ENCODE results near the gene SLC30A2. TPM values are rescaled to one million over a fixed set of nuclear protein-coding genes. Genes with fewer than 3 reads are reported as not detected.

The SLC30A2 gene
- total and polyA plus RNA-seq, 9 of the 15 experiments (the other 6 are each of a cell fraction or from before 2014, with no cell fraction given) = 0.01 to 0.18 (median 0.06) TPM; not detected in 3

DNA sequence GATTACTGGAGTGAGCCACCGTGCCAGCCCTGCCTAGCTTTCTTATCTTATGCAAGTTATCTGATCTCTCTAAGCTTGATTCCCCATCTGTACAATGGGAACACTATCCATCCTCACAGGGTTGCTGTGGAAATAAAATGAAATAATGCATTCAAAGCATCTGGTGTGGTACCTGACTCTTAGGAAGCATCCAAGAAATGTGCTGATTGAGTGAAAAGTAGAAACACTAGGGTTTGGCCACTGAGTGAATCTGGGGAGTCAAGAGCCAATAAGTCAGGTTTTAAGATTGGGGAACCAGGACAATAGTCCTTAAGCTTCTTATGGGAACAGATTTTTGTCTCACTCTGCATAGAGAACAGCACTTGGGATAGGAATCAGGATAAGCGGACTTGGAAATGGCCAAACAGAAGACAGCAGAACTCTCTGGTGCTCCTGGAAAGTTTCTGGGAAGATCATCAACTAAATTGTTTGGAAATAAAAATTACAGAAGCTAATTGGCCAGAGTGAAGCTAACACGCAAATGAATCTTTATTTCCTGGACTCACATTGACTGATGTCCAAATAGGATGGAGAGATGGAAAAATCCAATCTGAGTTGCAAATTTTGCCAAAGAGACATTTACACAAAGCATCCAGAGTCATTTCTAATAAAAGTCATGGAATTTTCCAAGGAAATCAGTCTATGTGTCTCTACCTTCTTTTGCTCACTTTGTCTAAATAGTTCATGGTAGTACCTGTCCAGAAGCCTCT, 51.3 kb downstream of the SLC30A2 start (continued):
- TF ChIP-seq ZNF766 (CRISPR knock-in tag; conservative IDR thresholded peaks at IDR 0.05) = 0 out of 2 replicates have a peak, but pooled peaks have one; percentile 7
- TF ChIP-seq HNRNPLL (IDR thresholded peaks at IDR 0.05; ENCODE audit: low read depth, low read length, poor library complexity, severe bottlenecking) = no peak
- 0 out of 2 replicates have a peak, but pooled peaks have one; percentile 16 for TF ChIP-seq GATA2 (CRISPR knock-in tag; IDR thresholded peaks at IDR 0.05)
- TF ChIP-seq ZBTB8A (IDR thresholded peaks at IDR 0.05; ENCODE audit: partially characterized antibody) = no peak
- TF ChIP-seq MAFG (tag; conservative IDR thresholded peaks at IDR 0.05) = peak; percentile 49; the same call in 1 of the 2 replicates
- 0 out of 2 replicates have a peak, but pooled peaks have one; percentile 11 for TF ChIP-seq ADNP (tag; IDR thresholded peaks at IDR 0.05)
- no peak for TF ChIP-seq NBN (IDR thresholded peaks at IDR 0.05; ENCODE audit: low read depth)
- no peak for TF ChIP-seq TAF7 (tag; IDR thresholded peaks at IDR 0.05)
- TF ChIP-seq ZNF431 (CRISPR knock-in tag; IDR thresholded peaks at IDR 0.05) = no peak
- TF ChIP-seq RFX7 (CRISPR knock-in tag; IDR thresholded peaks at IDR 0.05) = no peak
- TF ChIP-seq MAFF (IDR thresholded peaks at IDR 0.05; ENCODE audit: low read length) = peak; percentile 46
- TF ChIP-seq, protein P1, sequence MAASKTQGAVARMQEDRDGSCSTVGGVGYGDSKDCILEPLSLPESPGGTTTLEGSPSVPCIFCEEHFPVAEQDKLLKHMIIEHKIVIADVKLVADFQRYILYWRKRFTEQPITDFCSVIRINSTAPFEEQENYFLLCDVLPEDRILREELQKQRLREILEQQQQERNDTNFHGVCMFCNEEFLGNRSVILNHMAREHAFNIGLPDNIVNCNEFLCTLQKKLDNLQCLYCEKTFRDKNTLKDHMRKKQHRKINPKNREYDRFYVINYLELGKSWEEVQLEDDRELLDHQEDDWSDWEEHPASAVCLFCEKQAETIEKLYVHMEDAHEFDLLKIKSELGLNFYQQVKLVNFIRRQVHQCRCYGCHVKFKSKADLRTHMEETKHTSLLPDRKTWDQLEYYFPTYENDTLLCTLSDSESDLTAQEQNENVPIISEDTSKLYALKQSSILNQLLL (CRISPR knock-in tag; IDR thresholded peaks at IDR 0.05; ENCODE audit: borderline replicate concordance) = no peak
- no peak for TF ChIP-seq SPI1 (IDR thresholded peaks at IDR 0.05; ENCODE audit: borderline replicate concordance, low read depth, low read length)
- TF ChIP-seq TOE1 (IDR thresholded peaks at IDR 0.05; ENCODE audit: borderline replicate concordance) = no peak
- TF ChIP-seq TOE1 (CRISPR knock-in tag; IDR thresholded peaks at IDR 0.05; ENCODE audit: borderline replicate concordance, low read depth) = no peak
- TF ChIP-seq, protein P2, sequence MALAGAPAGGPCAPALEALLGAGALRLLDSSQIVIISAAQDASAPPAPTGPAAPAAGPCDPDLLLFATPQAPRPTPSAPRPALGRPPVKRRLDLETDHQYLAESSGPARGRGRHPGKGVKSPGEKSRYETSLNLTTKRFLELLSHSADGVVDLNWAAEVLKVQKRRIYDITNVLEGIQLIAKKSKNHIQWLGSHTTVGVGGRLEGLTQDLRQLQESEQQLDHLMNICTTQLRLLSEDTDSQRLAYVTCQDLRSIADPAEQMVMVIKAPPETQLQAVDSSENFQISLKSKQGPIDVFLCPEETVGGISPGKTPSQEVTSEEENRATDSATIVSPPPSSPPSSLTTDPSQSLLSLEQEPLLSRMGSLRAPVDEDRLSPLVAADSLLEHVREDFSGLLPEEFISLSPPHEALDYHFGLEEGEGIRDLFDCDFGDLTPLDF (CRISPR knock-in tag; IDR thresholded peaks at IDR 0.05) = no peak
- TF ChIP-seq, protein P3, sequence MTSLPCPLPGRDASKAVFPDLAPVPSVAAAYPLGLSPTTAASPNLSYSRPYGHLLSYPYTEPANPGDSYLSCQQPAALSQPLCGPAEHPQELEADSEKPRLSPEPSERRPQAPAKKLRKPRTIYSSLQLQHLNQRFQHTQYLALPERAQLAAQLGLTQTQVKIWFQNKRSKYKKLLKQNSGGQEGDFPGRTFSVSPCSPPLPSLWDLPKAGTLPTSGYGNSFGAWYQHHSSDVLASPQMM (CRISPR knock-in tag; IDR thresholded peaks at IDR 0.05) = no peak
- TF ChIP-seq SREBF2 (CRISPR knock-in tag; IDR thresholded peaks at IDR 0.05) = no peak
- no peak for TF ChIP-seq DNMT1 (IDR thresholded peaks at IDR 0.05)
- no peak for TF ChIP-seq POLR2AphosphoS2 (IDR thresholded peaks at IDR 0.05; ENCODE audit: low read length)
- no peak for TF ChIP-seq ZKSCAN1 (IDR thresholded peaks at IDR 0.05; ENCODE audit: low read depth, low read length)
- TF ChIP-seq, protein P4, sequence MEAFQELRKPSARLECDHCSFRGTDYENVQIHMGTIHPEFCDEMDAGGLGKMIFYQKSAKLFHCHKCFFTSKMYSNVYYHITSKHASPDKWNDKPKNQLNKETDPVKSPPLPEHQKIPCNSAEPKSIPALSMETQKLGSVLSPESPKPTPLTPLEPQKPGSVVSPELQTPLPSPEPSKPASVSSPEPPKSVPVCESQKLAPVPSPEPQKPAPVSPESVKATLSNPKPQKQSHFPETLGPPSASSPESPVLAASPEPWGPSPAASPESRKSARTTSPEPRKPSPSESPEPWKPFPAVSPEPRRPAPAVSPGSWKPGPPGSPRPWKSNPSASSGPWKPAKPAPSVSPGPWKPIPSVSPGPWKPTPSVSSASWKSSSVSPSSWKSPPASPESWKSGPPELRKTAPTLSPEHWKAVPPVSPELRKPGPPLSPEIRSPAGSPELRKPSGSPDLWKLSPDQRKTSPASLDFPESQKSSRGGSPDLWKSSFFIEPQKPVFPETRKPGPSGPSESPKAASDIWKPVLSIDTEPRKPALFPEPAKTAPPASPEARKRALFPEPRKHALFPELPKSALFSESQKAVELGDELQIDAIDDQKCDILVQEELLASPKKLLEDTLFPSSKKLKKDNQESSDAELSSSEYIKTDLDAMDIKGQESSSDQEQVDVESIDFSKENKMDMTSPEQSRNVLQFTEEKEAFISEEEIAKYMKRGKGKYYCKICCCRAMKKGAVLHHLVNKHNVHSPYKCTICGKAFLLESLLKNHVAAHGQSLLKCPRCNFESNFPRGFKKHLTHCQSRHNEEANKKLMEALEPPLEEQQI (IDR thresholded peaks at IDR 0.05) = no peak
- TF ChIP-seq NRF1 (conservative IDR thresholded peaks at IDR 0.05 in 1 of 2, IDR thresholded peaks at IDR 0.05 in 1 of 2) = no peak
- no peak for TF ChIP-seq ZNF41 (CRISPR knock-in tag; conservative IDR thresholded peaks at IDR 0.05)
- no peak for TF ChIP-seq ZZZ3 (IDR thresholded peaks at IDR 0.05)
